Fibroblast of lung (primary cell): ENCODE measurements around the gene NUDT3. TPM values are rescaled to one million over a fixed set of nuclear protein-coding genes. Genes with fewer than 3 reads are reported as not detected.

Experiments used
- DNase-seq, 2 donors: peaks; one replicate each; pipeline versions ENCODE4 v3.0.0 to v3.0.0-alpha.2; 2010; ENCODE audit warnings: low read depth in 2 of 2
- H2AFZ ChIP-seq: 2 replicates; pipeline ENCODE4 v1.5.1; 2012; ENCODE audit warnings: low read length, control low read depth, inconsistent platforms
- H3K27ac ChIP-seq: 2 replicates; pipeline ENCODE4 v1.5.1; 2011; ENCODE audit warnings: low read length, control low read depth; ENCODE audit not compliant: insufficient read depth
- H3K27me3 ChIP-seq: 2 replicates; pipeline ENCODE4 v1.5.1; 2011; ENCODE audit warnings: mild to moderate bottlenecking, low read length; ENCODE audit not compliant: control insufficient read depth, insufficient read depth
- H3K36me3 ChIP-seq: 2 replicates; pipeline ENCODE4 v1.5.1; 2011; ENCODE audit warnings: low read length; ENCODE audit not compliant: control insufficient read depth, insufficient read depth
- H3K4me1 ChIP-seq: 2 replicates; pipeline ENCODE4 v1.5.1; 2011; ENCODE audit warnings: low read length; ENCODE audit not compliant: control insufficient read depth, insufficient read depth; ENCODE audit errors: extremely low read depth
- H3K4me2 ChIP-seq: 2 replicates; pipeline ENCODE4 v1.5.1; 2011; ENCODE audit warnings: low read length, control low read depth; ENCODE audit not compliant: insufficient read depth; ENCODE audit errors: extremely low read depth
- H3K4me3 ChIP-seq, 4 experiments: fragments of 200-600 bp in 1 of 4; sonication (generic) in 1 of 4; replicated peaks in 1 of 4; 2 replicates each; pipeline ENCODE4 v1.5.1; 2011 to 2016; ENCODE audit warnings: low read length in 4 of 4, low read depth in 3 of 4, mild to moderate bottlenecking in 3 of 4, control low read depth in 2 of 4, inconsistent platforms in 1 of 4, mixed read lengths in 1 of 4; ENCODE audit not compliant: insufficient read depth in 1 of 4; ENCODE audit errors: control extremely low read depth in 1 of 4
- H3K79me2 ChIP-seq: 2 replicates; pipeline ENCODE4 v1.5.1; 2012; ENCODE audit warnings: mild to moderate bottlenecking, low read length, inconsistent platforms; ENCODE audit not compliant: control insufficient read depth, insufficient read depth
- H3K9ac ChIP-seq: 2 replicates; pipeline ENCODE4 v1.5.1; 2011; ENCODE audit warnings: mild to moderate bottlenecking, low read length, control low read depth; ENCODE audit not compliant: insufficient read depth
- H3K9me3 ChIP-seq: 2 replicates; pipeline ENCODE4 v1.5.1; 2012; ENCODE audit warnings: low read depth, low read length; ENCODE audit not compliant: control insufficient read depth, insufficient read depth
- H4K20me1 ChIP-seq: 2 replicates; pipeline ENCODE4 v1.5.1; 2011; ENCODE audit warnings: low read length; ENCODE audit not compliant: control insufficient read depth, insufficient read depth; ENCODE audit errors: extremely low read depth
- EZH2 ChIP-seq: IDR thresholded peaks from 2 replicates; pipeline ENCODE4 v1.5.1; 2012; ENCODE audit warnings: low read length, control low read depth, mild to moderate bottlenecking; ENCODE audit errors: missing control alignments
- polyA plus RNA-seq, 2 donors: library from polyadenylated mRNA; depleted of rRNA in 1 of 2; stranded (reverse) in 1 of 2; unstranded in 1 of 2; fragments of >200 nt; gene quantifications; 2 replicates each; pipeline ENCODE4 v1.2.1, GENCODE V29; 2011 to 2012; ENCODE audit warnings: missing spikeins in 1 of 2
- total RNA-seq: library from RNA; depleted of rRNA; stranded (reverse); fragments of >200 nt; gene quantifications from 2 replicates; pipeline ENCODE4 v1.2.1, GENCODE V29; 2014
- TF ChIP-seq, protein P1 (sequence below), 2 donors: IDR thresholded peaks in 1 of 2; conservative IDR thresholded peaks in 1 of 2; 1 replicate in 1 of 2; 2 replicates in 1 of 2; pipeline ENCODE4 v1.5.1; 2011 to 2012; ENCODE audit warnings: low read length in 2 of 2, control low read depth in 1 of 2, inconsistent platforms in 1 of 2, low read depth in 1 of 2, mild to moderate bottlenecking in 1 of 2

The NUDT3 gene
- total and polyA plus RNA-seq, 2 donors (not counting 1 experiment from before 2014, with no cell fraction given) = 16.0 to 27.4 TPM

DNA sequence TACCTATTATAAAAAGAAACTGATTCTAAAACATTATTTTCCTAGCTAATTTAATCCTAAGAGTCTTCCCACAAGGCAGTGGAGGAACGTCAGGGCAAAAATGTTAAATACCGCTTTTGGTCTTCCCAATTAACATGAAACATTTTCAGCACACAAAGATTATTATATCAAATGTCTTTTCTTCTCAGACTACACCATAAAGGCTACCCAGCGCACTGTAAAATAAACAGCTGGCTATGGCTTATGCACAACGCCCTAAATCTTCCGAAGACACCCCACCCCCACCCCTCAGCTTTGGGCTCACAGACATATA lies 1.0 kb downstream of the NUDT3 start:
- Histone ChIP-seq H3K9ac (peak overlapping the region; percentile 78), H3K4me1 (peaks cover 3% of the 10 kb centered on the region), H2AFZ (peak overlapping the region; percentile 23), H3K9me3 (no peaks in the 10 kb centered on the region), H3K36me3 (no peaks in the 10 kb centered on the region), H3K27ac (peak overlapping the region; percentile 76), H4K20me1 (peaks cover 2% of the 10 kb centered on the region), H3K79me2 (peaks cover 53% of the 10 kb centered on the region), H3K4me2 (peak overlapping the region; percentile 93), H3K4me3 (peak overlapping the region; percentile 82 to 96 (median 88)), H3K27me3 (no peaks in the 10 kb centered on the region)
- peak in 1 of 2 donors; percentile 52 for DNase-seq
- TF ChIP-seq, protein P1, sequence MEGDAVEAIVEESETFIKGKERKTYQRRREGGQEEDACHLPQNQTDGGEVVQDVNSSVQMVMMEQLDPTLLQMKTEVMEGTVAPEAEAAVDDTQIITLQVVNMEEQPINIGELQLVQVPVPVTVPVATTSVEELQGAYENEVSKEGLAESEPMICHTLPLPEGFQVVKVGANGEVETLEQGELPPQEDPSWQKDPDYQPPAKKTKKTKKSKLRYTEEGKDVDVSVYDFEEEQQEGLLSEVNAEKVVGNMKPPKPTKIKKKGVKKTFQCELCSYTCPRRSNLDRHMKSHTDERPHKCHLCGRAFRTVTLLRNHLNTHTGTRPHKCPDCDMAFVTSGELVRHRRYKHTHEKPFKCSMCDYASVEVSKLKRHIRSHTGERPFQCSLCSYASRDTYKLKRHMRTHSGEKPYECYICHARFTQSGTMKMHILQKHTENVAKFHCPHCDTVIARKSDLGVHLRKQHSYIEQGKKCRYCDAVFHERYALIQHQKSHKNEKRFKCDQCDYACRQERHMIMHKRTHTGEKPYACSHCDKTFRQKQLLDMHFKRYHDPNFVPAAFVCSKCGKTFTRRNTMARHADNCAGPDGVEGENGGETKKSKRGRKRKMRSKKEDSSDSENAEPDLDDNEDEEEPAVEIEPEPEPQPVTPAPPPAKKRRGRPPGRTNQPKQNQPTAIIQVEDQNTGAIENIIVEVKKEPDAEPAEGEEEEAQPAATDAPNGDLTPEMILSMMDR (conservative IDR thresholded peaks at IDR 0.05 in 1 of 2, IDR thresholded peaks at IDR 0.05 in 1 of 2; ENCODE audit: low read depth in 1 of 2, low read length in 2 of 2) = no peak
- no peak for TF ChIP-seq EZH2

DNA sequence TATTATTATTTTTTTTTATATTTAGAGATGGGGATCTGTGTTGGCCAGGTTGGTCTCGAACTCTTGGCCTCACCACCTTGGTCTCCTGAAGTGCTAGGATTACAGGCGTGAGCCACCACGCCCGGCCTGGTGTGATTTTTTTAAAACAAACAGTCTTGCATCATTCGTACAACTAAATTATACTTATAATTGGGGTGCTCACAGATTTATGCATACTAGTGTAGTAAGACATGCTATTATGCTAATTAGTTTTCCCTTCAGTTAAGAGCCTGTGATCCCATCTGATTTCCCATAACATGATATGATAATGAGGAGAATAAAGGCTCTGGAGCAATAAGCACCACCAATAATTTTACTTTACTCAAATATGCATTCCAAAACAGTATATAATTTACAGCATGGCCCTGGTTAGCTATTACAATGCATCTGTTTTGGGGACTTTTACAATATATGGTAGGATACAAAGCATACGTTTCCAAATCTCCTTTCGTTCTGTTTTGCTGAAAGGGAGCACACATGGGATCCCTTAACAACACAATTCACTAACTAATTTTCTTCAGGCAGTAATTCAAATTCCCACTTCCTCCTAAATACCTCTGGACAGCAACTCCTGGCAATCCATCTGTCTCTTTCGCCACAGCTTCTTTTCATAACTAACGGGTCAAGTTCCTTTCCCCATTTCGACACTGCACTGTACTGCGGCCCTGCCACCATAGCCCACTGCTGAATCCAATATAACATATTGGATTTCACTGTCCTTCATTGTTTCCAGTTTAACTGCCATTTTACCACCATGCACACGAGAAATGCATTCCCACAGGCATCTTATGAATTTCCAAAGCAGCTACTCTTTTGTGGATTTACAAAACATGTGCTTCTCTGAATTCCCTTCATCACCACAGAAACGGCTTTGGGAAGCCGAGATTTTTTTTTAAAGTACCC lies 1.7 kb downstream of the NUDT3 start:
- Histone ChIP-seq H3K9me3 (no peaks in the 10 kb centered on the region), H3K27ac (peak overlapping the region; percentile 76), H3K4me1 (peaks cover 3% of the 10 kb centered on the region), H4K20me1 (peaks cover 2% of the 10 kb centered on the region), H3K27me3 (no peaks in the 10 kb centered on the region), H3K79me2 (peaks cover 58% of the 10 kb centered on the region), H3K36me3 (no peaks in the 10 kb centered on the region), H2AFZ (no peak overlapping the region), H3K9ac (peak overlapping the region; percentile 78), H3K4me2 (peak overlapping the region; percentile 93), H3K4me3 (peak overlapping the region; percentile 82 to 96 (median 88))
- peak; percentile 75 to 81 for DNase-seq
- no peak for TF ChIP-seq EZH2
- TF ChIP-seq, protein P1 (conservative IDR thresholded peaks at IDR 0.05 in 1 of 2, IDR thresholded peaks at IDR 0.05 in 1 of 2; ENCODE audit: low read depth in 1 of 2, low read length in 2 of 2) = no peak

DNA sequence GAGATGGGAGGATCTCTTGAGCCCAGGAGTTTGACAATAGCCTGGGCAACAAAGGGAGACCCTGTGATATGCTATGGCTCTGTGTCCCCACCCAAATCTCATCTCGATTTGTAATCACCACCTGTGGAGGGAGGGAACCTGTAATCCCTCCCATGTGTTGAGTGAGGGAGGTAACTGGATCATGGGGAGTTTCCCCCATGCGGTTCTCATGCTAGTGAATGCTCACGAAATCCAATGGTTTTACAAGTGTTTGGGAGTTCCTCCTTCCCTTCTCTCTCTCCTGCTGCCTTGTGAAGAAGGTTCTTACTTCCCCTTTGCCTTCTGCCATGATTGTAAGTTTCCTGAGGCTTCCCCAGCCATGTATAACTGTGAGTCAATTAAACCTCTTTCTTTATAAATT lies 3.4 kb downstream of the NUDT3 start:
- no peak for DNase-seq
- Histone ChIP-seq H3K36me3 (no peaks in the 10 kb centered on the region), H3K79me2 (peaks cover 69% of the 10 kb centered on the region), H3K4me1 (peaks cover 3% of the 10 kb centered on the region), H3K4me2 (no peak overlapping the region), H3K9me3 (no peaks in the 10 kb centered on the region), H2AFZ (no peak overlapping the region), H4K20me1 (peaks cover 2% of the 10 kb centered on the region), H3K27me3 (no peaks in the 10 kb centered on the region), H3K9ac (no peak overlapping the region), H3K27ac (no peak overlapping the region), H3K4me3 (no peak overlapping the region)
- TF ChIP-seq EZH2 = no peak
- TF ChIP-seq, protein P1 (conservative IDR thresholded peaks at IDR 0.05 in 1 of 2, IDR thresholded peaks at IDR 0.05 in 1 of 2; ENCODE audit: low read depth in 1 of 2, low read length in 2 of 2) = no peak
